Measurements from ENCODE around the gene LEO1.

DNA sequence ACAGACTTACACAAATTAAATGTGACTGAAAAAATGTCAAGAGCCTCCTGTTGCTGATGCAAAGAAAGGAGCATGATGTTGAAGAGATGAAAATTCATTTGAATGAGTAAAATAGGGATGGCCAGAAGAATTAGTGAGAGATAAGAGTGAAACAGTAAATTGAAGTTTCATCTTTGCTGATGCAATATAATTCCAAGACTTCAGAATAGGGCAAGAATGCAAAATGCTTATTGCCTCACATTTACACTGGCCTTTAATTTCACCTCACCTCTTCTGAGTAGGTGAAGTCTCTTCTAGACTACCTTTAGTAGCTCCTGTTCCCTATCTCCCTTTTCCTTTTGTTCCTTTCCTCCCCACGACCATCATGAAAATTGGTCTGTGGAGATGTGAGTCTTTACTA lies 32.1 kb upstream of the LEO1 start:
- TF ChIP-seq, protein P1, sequence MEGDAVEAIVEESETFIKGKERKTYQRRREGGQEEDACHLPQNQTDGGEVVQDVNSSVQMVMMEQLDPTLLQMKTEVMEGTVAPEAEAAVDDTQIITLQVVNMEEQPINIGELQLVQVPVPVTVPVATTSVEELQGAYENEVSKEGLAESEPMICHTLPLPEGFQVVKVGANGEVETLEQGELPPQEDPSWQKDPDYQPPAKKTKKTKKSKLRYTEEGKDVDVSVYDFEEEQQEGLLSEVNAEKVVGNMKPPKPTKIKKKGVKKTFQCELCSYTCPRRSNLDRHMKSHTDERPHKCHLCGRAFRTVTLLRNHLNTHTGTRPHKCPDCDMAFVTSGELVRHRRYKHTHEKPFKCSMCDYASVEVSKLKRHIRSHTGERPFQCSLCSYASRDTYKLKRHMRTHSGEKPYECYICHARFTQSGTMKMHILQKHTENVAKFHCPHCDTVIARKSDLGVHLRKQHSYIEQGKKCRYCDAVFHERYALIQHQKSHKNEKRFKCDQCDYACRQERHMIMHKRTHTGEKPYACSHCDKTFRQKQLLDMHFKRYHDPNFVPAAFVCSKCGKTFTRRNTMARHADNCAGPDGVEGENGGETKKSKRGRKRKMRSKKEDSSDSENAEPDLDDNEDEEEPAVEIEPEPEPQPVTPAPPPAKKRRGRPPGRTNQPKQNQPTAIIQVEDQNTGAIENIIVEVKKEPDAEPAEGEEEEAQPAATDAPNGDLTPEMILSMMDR (IDR thresholded peaks at IDR 0.05 in 2 of 3, conservative IDR thresholded peaks at IDR 0.05 in 1 of 3; ENCODE audit: control insufficient read depth in 2 of 3, extremely low read depth in 1 of 3, insufficient read depth in 1 of 3, low read depth in 3 of 3, low read length in 3 of 3), result no peak
- TF ChIP-seq MYC (IDR thresholded peaks at IDR 0.05; ENCODE audit: insufficient read depth, insufficient read length, insufficient replicate concordance, low read length, severe bottlenecking), result no peak
- TF ChIP-seq ZNF217 (IDR thresholded peaks at IDR 0.05), result no peak
- TF ChIP-seq, protein P2, sequence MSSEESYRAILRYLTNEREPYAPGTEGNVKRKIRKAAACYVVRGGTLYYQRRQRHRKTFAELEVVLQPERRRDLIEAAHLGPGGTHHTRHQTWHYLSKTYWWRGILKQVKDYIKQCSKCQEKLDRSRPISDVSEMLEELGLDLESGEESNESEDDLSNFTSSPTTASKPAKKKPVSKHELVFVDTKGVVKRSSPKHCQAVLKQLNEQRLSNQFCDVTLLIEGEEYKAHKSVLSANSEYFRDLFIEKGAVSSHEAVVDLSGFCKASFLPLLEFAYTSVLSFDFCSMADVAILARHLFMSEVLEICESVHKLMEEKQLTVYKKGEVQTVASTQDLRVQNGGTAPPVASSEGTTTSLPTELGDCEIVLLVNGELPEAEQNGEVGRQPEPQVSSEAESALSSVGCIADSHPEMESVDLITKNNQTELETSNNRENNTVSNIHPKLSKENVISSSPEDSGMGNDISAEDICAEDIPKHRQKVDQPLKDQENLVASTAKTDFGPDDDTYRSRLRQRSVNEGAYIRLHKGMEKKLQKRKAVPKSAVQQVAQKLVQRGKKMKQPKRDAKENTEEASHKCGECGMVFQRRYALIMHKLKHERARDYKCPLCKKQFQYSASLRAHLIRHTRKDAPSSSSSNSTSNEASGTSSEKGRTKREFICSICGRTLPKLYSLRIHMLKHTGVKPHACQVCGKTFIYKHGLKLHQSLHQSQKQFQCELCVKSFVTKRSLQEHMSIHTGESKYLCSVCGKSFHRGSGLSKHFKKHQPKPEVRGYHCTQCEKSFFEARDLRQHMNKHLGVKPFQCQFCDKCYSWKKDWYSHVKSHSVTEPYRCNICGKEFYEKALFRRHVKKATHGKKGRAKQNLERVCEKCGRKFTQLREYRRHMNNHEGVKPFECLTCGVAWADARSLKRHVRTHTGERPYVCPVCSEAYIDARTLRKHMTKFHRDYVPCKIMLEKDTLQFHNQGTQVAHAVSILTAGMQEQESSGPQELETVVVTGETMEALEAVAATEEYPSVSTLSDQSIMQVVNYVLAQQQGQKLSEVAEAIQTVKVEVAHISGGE (CRISPR knock-in tag; IDR thresholded peaks at IDR 0.05), result no peak
- TF ChIP-seq FOS (IDR thresholded peaks at IDR 0.05; ENCODE audit: borderline replicate concordance, extremely low read depth, insufficient read length), result no peak
- no peak for TF ChIP-seq EZH2 (IDR thresholded peaks at IDR 0.05; ENCODE audit: borderline replicate concordance, control insufficient read depth, low read depth, low read length)
